PFSK-1 (cell line): Measurements from ENCODE around the gene KLHL40.

Experiments
- FOXP2 ChIP-seq: optimal IDR thresholded peaks from 2 replicates; pipeline ENCODE3; 2011; ENCODE audit warnings: borderline replicate concordance, control low read depth, inconsistent platforms; ENCODE audit not compliant: insufficient read depth; ENCODE audit errors: extremely low read length, extremely low read depth
- POLR2AphosphoS5 ChIP-seq: IDR thresholded peaks from 2 replicates; pipeline ENCODE4 v1.6.1; 2012; ENCODE audit warnings: low read depth, mild to moderate bottlenecking, control low read depth, low read length, moderate library complexity
- SIN3A ChIP-seq: IDR thresholded peaks from 2 replicates; pipeline ENCODE4 v1.6.1; 2012; ENCODE audit warnings: mild to moderate bottlenecking, low read length, moderate library complexity, borderline replicate concordance; ENCODE audit not compliant: insufficient read depth
- TAF1 ChIP-seq: IDR thresholded peaks from 2 replicates; pipeline ENCODE4 v1.6.1; 2012; ENCODE audit warnings: low read length, control low read depth, borderline replicate concordance; ENCODE audit not compliant: insufficient read depth
- TF ChIP-seq, protein P1 (sequence below), 2 experiments: IDR thresholded peaks; 2 replicates each; pipeline versions ENCODE4 v1.6.1 to v1.8.0; 2011 to 2012; ENCODE audit warnings: low read depth in 2 of 2, low read length in 2 of 2, control low read depth in 1 of 2, inconsistent platforms in 1 of 2, mild to moderate bottlenecking in 1 of 2, moderate library complexity in 1 of 2; ENCODE audit not compliant: insufficient read depth in 1 of 2

DNA sequence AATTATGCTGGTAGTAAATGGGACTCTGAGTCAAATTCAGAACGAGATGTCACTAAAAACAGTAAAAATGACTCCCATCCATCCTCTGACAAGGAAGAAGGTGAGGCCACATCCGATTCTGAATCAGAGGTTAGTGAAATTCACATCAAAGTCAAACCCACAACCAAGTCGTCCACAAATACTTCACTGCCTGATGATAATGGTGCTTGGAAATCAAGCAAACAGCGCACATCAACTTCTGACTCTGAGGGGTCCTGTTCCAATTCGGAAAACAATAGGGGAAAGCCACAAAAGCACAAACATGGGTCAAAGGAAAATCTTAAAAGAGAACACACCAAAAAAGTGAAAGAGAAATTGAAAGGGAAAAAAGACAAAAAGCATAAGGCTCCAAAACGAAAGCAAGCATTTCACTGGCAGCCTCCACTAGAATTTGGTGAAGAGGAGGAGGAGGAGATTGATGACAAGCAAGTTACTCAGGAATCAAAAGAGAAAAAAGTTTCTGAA is 46.9 kb upstream of the KLHL40 start:
- TF ChIP-seq SIN3A, result no peak
- TF ChIP-seq, protein P1, sequence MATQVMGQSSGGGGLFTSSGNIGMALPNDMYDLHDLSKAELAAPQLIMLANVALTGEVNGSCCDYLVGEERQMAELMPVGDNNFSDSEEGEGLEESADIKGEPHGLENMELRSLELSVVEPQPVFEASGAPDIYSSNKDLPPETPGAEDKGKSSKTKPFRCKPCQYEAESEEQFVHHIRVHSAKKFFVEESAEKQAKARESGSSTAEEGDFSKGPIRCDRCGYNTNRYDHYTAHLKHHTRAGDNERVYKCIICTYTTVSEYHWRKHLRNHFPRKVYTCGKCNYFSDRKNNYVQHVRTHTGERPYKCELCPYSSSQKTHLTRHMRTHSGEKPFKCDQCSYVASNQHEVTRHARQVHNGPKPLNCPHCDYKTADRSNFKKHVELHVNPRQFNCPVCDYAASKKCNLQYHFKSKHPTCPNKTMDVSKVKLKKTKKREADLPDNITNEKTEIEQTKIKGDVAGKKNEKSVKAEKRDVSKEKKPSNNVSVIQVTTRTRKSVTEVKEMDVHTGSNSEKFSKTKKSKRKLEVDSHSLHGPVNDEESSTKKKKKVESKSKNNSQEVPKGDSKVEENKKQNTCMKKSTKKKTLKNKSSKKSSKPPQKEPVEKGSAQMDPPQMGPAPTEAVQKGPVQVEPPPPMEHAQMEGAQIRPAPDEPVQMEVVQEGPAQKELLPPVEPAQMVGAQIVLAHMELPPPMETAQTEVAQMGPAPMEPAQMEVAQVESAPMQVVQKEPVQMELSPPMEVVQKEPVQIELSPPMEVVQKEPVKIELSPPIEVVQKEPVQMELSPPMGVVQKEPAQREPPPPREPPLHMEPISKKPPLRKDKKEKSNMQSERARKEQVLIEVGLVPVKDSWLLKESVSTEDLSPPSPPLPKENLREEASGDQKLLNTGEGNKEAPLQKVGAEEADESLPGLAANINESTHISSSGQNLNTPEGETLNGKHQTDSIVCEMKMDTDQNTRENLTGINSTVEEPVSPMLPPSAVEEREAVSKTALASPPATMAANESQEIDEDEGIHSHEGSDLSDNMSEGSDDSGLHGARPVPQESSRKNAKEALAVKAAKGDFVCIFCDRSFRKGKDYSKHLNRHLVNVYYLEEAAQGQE (IDR thresholded peaks at IDR 0.05; ENCODE audit: insufficient read depth in 1 of 2, low read depth in 2 of 2, low read length in 2 of 2), result no peak
- TF ChIP-seq POLR2AphosphoS5, result no peak
- TF ChIP-seq TAF1, result no peak
- TF ChIP-seq FOXP2, result no peak
